T-helper 1 cell treated with Interleukin-12 subunit alpha and Interleukin-12 subunit beta and Interleukin-4 antibody, amounts not matched to agents 30 ng/mL and 1 ng/mL, for 36 hours (primary cell): ENCODE results near the gene ELFN1. TPM values are rescaled to one million over a fixed set of nuclear protein-coding genes. Genes with fewer than 3 reads are reported as not detected.

ENCODE experiments used
- intact Hi-C: fragments of 100-400 bp; cut with micrococcal nuclease; formaldehyde crosslinking; loops from one replicate; pipeline ENCODE4 v1.15.1; 2024
- total RNA-seq: library from RNA; stranded (reverse); gene quantifications from 2 replicates; pipeline ENCODE4 v1.2.3, GENCODE V29; 2022

The ELFN1 gene
- total RNA-seq, 1 donor from 2014 or later = 0.17 TPM

DNA sequence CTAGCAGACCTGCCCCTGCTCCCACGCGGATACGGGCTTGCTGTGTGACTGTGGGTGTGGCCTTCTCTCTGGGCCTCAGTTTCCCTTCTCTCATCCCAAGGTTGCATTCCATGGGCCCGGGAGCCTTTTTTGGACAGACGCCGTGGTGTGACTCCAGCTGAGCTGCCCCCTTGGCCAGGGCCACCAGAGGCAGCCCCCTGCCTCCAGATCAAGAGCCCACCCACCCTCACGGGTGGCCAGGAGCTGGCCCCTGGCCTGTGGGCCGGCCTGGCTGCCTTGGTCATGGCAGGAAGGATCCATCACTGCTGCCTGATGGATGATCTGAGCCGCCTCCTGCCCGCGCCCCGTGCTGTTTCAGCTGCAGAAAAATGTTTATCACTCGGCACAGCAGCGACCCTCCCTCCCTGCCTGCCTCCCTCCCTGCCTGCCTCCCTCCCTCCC, 27.8 kb upstream of the ELFN1 start:
- intact Hi-C loops = no loop called here

DNA sequence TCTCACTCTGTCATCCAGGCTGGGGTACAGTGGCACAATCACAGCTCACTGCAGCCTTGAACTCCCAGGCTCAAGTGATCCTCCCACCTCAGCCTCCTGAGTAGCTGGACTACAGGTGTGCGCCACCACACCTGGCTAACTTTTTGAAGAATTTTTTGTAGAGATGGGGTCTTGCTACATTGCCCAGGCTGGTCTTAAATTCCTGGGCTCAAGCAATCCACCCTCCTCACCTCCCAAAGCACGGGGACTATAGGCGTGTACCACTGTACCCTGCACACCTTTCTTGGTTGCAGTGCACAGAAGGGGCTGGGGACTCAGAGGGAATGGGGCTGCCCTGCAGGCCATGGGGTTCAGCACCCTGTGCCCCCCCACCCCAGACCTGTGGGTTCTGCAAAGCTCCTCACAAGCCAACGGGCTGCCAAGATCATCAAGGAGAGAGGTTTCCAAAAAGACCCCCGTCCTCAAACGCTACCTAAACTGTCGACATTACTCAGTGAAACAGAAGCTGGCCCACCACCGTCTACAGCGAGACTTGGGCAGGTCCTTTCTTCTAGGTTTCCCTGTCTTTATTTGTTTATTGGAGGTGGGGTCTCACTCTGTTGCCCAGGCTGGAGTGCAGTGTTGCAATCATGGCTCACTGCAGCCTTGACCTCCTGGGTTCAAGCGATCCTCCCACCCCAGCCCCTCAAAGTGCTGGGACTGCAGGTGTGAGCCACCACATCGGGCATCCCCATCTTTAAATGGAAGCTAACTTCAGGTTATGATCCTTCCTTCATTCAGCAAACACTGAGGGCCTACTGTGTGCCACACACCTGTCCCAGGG, 26.6 kb upstream of the ELFN1 start:
- intact Hi-C loops = no loop called here

DNA sequence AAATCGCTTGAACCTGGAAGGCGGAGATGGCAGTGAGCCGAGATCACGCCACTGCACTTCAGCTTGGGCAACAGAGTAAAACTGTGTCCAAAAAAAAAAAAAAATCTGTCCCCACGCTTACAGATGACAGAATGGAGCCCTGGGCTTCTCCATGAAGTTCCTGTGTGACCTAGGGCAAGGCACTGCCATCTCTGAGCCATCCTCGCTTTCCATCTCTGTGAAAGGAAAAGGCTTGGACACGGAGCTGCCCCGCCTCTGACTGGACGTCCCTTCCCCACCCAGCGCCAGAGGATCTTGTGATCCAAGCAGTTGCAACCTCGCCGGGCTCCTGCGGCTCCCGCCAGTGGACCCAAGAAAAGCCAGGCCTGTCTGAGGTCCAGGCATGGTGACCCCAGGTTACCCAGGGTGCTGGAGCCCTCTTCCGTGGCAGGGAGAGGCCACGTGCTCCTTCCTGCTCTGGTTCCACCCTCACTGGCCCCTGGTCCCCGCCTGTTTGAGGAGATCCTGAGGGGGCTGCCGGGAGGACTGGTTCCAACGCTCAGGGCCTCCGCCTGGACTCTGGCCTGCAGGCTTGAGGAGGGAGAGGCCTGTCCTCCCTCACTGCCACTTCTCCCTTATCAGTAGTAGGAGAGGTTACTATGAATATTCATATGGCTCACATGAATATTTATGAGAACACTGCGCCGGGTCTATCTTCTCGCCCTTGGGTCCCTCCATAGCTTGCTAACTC, 25.6 kb upstream of the ELFN1 start:
- intact Hi-C loops = no loop called here

DNA sequence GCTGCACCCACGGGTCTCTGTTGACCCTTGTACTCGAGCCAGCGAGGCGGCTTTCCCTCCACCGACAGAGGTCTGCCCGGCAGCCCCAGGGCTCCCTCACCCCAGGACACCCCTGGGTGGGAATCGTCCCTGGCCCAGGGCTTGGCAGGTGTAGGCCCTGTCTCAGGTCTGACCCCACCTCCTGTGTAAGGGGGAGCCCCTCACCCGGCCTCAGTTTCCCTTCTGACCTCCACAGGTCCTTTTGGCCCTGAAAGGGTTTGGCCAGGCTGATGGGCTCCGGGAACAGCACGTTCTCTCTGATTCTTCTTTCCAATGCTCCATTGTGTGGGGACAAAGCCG, 25.0 kb upstream of the ELFN1 start:
- intact Hi-C loops = no loop called here

DNA sequence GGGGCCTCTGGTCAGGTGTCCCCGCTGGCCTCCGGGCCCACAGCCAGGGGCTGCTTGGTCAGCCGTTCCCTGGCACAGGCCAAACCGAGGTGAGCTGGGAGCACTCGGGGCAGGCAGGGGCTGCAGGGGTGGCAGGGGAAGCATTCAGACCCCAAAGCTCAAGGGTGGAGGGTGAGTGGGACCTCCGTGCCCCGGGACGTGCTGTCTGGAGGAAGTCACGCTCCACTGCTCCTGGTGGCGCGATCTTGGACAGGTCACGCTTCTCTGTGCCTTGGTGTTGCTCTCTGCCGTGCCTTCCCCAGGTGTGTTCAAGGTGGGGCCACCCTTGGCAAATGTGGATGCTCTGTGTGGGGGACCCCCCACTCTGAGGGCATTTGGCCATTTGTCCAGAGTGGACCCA, 24.6 kb upstream of the ELFN1 start:
- intact Hi-C loops = no loop called here

DNA sequence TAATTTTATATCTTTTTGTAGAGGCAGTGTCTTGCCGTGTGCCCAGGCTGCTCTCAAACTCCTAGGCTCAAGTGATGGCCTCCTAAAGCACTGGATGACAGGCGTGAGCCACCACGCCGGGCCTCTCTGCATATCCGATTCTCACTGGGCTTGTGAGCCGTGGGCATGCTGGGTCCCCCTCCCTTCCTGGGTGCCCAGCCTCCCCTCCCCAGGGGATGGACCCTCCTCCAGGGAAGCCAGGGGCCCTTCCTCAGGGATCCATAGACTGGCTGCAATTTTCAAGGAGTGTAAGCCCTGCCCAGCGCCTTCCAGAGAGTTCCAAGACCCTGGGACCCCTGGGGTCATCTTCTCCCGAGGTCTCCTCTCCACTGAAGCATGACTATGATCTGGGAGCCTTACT, 23.7 kb upstream of the ELFN1 start:
- intact Hi-C loops = no loop called here

DNA sequence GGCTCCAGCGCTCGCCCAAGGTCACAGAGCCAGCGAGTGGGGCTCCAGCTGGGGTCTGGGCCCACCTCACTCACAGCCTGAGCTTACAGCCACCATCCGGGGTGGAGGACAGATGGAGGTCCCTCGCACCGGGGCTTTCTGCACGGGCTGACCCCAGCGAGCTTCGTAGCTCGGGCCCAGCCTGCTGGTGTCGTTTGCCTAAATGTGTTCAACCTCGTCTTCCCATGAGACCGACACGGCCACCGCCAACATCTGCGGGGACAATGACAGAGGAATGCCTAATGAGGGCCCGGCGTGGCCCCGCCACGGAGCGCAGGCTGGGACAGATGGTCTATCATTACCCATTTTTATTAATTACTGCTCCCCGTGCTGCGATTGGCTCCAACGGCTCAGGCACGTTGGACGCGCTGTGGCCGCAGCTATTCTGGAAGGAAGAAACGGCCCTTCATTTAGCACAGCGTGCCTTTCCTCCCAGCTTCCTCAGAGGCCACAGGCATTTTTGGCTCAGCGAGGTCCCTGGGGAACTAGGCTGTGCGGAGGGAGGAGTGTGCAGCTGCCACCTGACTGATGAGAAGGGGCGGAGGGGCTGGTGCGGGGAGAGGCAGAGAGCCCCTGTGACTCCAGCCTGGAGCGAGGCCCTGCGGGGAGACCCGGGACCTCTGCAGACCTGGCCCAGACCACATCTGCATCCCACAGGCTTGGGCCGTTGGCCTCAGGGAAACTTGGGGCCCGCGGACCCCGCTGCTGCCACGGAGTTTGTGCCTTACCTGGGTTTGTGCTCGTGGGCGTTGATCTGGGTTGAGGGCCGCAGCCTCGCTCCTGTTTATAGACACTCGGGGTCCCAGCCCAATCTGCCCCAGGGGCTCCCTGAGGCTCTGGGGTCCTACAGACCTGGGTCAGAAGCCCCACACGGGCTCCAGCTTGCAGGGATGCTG, 22.9 kb upstream of the ELFN1 start:
- intact Hi-C loops = no loop called here

DNA sequence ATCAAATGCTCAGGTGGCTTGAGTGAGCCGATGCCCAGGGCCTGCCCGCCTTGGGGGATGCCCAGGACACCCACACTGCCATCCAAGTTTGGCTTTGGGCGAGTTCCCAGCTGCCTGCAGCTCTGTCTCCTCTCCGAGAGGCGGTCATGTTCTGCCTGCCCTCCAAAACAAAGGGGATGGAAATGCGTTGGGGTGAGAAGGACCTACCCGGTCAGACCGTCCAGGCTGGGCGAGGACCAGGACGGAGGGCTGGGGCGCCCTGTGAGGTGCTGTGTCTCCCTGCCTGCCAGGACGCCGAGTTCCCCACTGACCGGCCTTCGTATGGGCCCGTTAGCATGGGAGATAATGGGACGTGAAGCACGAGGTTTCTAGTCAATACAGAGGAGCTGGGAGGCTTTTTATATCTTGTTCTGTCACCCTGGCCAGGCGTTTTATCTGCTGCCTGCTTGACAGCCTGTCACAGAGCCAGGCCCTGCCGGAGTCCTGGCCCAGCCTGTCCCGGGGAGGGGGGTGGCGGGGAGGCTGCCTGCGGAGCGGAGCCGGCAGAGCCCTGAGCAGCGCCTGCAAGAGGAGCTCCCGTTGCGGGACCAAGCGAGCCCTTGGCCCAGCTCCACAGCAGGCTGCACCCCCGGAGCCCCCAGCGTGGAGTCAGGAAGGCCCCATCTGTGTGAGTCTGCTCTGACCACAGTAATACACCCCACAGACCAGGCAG, 22.0 kb upstream of the ELFN1 start:
- intact Hi-C loops = no loop called here

DNA sequence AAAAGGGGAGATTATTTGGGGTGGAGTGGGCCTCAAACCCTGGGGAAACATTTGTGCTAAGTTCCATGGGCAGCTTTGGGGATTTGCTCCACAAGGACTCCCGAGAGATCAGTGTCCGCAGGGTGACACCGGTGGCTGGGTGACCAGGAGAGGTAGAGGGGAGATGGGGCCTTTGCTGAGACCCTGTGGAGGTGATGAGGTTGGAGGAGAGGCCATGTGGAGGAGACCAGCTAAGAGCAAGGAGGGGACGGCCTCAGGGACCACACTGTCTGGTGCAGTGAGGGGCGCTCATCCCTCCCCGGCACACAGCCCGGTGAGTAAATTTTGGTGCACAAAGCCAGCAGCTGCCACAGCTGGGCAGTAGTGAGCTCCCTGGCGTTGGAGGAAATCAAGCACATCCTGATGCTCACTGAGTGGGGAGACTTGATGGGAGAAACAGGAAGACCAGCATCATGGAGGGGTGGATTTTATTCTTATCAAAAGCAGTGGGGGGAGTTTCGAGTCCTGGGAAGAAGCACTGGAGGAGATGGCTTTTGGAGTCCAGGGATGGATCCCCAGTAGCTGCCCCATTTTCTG, 20.2 kb upstream of the ELFN1 start:
- intact Hi-C loops = no loop called here

DNA sequence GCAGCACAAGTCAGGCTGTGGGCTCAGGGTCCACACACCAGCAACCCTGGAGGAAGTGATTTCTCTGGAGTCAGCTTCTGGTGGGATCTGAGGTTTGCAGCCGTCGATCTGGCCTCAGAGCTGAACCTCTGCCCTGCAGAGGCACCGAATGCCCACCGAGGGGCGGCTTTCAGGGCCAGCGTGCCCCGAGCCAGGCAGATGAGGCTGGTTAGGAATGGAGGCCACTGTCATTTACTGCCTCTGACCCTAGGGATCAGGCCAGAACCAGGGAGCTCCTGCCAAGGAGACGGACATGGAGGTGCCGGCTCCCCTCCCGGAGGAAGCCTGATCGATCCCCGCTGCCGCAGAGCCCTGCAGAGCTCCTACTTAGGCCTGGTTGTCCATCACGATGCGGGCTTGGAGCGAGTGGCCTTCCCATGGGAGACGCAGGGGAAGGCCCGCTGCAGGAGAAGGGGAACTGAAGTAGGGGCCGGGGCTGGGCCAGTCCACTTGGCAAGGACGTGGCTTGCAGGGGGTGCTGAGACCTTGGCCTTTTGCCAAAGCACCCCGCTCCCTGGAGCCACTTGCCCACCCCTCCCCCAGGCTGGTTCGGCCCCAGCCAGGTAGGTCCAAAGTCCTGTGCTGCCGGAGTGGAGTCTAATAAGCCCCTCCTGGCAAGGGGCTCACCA, 19.6 kb upstream of the ELFN1 start:
- intact Hi-C loops = no loop called here

DNA sequence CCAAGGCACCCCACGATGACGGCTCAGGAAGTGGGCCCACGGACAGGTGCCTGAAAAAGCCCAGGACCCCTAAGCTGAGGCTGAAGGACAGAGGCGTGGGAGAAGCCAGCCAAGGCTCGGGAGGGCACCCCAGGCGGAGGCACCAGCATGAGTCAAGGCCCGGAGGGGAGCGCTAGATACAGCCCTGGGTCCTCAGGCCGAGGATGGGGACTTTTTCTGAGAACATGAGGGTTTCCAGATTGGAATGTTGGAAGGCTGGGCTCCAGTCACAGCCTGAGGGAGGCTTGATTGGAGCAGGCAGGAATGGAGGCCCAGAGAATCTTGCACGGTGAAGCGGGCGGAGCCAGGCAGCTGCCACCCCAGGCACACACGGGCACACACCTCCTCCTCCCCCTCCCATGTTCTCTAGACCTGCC, 19.0 kb upstream of the ELFN1 start:
- intact Hi-C loops = no loop called here

DNA sequence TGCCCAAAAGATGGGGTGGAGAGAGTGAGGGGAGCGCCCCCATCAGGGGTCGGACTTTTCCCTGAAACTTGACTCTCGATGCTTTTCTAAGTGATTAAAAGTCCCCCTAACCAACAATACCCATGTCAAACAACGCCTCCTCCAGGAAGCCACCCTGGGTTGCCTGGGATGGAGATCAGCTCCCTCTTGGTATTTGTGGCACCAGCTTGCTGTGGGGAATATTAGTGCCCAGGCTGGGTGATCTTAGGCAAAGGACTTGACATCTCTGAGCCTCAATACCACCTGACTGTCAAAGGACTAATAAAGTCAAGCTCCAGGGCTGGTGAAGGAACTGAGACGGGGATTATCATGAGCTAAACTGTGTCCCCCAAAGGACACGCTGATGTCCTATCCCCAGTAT, 18.2 kb upstream of the ELFN1 start:
- intact Hi-C loops = no loop called here

DNA sequence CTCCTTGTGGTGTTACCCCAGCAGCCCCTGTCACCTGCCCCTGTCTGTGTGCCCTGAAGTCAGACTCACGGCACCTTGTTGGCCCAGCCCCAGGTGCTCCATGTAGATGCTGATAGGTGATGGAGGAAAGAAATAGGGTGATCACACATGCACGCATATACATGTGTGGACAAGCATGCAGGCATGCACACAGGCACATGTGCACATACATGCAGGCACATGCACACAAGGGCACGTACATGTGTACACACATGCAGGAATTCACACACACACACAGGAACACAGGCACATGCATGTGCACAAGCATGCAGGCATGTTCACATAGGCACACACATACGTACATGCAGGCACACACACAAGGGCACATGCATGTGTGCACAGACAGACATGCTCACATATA, 16.6 kb upstream of the ELFN1 start:
- intact Hi-C loops = no loop called here

DNA sequence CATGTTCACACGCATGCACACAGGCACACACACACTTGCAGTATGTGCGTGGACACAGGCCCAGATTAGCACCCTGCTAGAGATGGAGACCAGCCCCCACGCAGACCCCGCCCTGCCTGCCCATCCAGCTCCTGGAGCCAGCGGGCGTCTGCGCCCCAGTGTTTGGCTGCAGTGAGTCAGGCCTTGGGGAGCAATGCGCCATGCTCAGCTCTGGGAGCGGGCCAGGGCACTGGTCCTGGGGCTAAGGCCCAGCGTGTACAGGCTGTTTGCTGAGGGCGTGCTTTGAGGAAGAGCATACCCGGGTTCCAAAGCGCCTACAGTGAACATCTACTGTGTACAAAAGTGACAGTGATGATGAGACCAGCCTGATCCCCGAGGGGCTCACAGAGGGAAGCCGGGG, 16.0 kb upstream of the ELFN1 start:
- intact Hi-C loops = no loop called here

DNA sequence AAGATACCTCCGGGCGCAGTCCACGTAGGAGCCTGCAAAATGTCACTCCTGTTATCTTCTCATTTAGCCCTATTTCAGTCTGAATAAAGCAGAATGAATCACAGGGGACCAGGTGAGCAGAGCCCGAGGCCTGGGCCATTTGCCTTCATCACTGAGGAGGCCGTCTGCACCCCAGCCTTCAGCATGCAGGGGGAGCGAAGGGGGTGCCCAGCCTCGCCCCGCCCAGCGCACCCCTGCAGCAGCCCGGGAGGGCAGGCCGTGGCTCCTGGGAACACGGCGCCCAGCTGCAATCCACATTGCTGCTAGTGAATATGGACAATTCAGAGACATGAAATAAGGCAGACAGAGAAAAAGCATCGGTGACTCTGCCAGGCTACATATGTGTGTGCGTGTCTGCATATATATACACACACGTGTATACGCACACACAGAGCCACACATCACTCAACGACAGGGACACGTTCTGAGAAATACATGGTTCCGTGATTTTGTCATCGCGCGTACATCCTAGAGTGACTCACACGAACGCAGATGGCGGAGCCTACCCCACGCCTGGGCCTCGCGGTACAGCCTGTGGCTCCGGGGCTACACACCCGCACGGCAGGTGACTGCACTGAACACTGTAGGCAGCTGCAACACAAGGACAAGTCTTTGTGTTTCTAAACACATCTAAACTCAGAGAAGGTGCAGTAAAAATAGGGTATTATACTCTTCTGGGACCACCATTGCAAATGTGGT, 15.2 kb upstream of the ELFN1 start:
- intact Hi-C loops = no loop called here

DNA sequence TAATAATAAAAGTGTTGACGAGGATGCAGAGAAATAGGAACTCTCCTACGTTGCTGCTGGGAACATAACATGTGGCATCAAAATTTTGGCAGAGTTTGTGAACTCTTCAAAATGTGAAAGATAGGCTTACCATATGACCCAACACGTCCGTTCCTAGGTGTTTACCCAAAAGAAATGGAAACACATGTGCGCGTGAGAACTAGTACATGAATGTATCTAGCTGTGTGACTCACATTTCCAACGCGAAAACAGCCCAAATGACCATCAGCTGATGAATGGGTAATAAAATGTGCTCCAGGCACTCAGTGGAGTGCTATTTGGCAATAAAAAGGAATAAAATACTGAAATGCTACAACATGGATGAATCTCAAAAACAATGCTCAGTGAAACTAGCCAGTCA, 10.4 kb upstream of the ELFN1 start:
- intact Hi-C loops = loop anchor here (10.0 kb wide), 2 partner anchors 265 to 415 kb away; no protein-coding TSS in a partner anchor

DNA sequence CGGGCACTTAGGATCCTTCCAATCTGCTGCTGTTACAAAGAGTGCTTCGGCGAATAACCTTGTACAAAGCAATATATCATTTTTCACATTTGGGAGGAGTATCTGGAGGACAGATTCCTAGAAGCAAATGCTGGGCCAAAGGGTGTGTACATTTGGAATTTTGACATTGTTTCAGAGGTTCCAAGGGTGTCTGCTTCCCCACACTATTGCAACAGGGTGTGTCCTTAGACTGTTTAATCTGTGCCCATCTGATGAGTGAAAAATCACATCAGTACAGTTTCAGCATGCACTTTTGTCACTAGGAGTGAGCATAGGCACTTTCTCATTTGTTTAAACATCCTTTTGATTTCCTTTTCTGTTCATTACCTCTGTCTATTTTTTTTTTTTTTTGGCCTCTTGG, 8.6 kb upstream of the ELFN1 start:
- intact Hi-C loops = loop anchor here (10.0 kb wide), 2 partner anchors 263 to 417 kb away; no protein-coding TSS in a partner anchor

DNA sequence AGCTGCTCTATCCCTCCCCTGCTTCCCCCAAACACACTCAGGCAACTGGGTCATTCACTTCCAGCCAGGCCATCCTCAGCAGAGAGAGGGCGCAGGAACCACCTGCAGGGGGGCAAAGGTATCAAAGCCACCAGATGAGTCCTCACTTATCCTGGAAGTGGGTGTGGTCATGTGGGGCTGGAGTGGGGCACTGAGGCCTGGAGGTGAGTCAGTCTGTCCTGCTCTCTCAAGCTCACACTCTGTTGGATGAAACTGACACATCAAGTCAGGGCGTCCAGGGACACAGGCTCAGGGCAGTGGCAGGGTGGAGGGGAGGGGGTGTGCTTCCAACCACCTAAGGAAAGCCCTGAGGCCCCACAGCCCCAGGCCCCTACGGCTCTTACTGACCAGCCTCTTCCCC, 8.0 kb upstream of the ELFN1 start:
- intact Hi-C loops = loop anchor here (10.0 kb wide), 2 partner anchors 263 to 417 kb away; no protein-coding TSS in a partner anchor

DNA sequence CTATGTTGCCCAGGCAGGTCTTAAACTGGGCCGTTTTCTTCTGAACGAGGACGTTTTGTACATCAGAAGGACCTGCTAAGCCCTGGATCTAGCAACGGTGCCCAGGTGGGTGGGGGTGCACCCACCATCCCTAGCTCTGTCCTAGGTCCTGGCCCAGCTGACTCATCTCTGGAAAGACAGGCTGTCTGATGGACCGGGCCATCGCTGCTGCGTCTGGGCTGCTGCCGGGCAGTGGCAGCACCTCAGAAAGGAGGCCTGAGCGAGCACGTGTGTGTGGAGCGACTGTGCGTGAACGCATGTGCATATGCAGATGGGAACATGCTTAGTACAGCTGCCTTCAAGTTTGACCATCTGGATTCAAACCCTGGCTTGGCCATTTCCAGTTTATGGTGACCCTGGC, 7.3 kb upstream of the ELFN1 start:
- intact Hi-C loops = loop anchor here (10.0 kb wide), 2 partner anchors 262 to 418 kb away; no protein-coding TSS in a partner anchor
